Natural killer cell (primary cell): ENCODE results near the gene VPS37B. TPM values are rescaled to one million over a fixed set of nuclear protein-coding genes. Genes with fewer than 3 reads are reported as not detected.

Experiments used
- ATAC-seq, 3 donors: fragments of 150-1000 bp in 2 of 3; fragments of 200-7000 bp in 1 of 3; cut with Tn5 transposase; 1 replicate in 1 of 3; 2 replicates in 2 of 3; pipeline ENCODE4 v1.10.0; 2021; ENCODE audit warnings: mild to moderate bottlenecking in 2 of 3, moderate library complexity in 2 of 3
- DNase-seq, 2 donors: peaks; one replicate each; pipeline versions ENCODE4 v3.0.0 to v3.0.0-alpha.2; 2013 to 2021; ENCODE audit warnings: mixed read lengths in 1 of 2
- H3K27ac ChIP-seq: one replicate; pipeline ENCODE4 v1.5.1; 2013; ENCODE audit warnings: mild to moderate bottlenecking, low read length
- H3K27me3 ChIP-seq: one replicate; pipeline ENCODE4 v1.6.1; 2013; ENCODE audit warnings: low read length; ENCODE audit not compliant: control insufficient read depth, insufficient read depth
- H3K36me3 ChIP-seq: one replicate; pipeline ENCODE4 v1.6.1; 2013; ENCODE audit warnings: low read length; ENCODE audit not compliant: control insufficient read depth, insufficient read depth
- H3K4me1 ChIP-seq: one replicate; pipeline ENCODE4 v1.6.1; 2013; ENCODE audit warnings: low read length; ENCODE audit not compliant: control insufficient read depth, insufficient read depth
- H3K4me3 ChIP-seq: one replicate; pipeline ENCODE4 v1.5.1; 2013; ENCODE audit warnings: low read length
- H3K9me3 ChIP-seq: one replicate; pipeline ENCODE4 v1.6.1; 2013; ENCODE audit warnings: low read length; ENCODE audit not compliant: control insufficient read depth, insufficient read depth
- H3K27ac Mint-ChIP-seq, 2 donors: one replicate each; pipeline ENCODE4 v1.8.0; 2022; ENCODE audit warnings: mild to moderate bottlenecking in 2 of 2, mixed read lengths in 2 of 2, moderate library complexity in 1 of 2
- H3K27me3 Mint-ChIP-seq, 2 donors: one replicate each; pipeline ENCODE4 v1.8.0; 2022; ENCODE audit warnings: low read depth in 2 of 2, mixed read lengths in 2 of 2
- H3K36me3 Mint-ChIP-seq: one replicate; pipeline ENCODE4 v1.8.0; 2022; ENCODE audit warnings: mixed read lengths
- H3K4me1 Mint-ChIP-seq, 2 donors: one replicate each; pipeline ENCODE4 v1.8.0; 2022; ENCODE audit warnings: mixed read lengths in 2 of 2
- H3K4me3 Mint-ChIP-seq: one replicate; pipeline ENCODE4 v1.8.0; 2022; ENCODE audit warnings: mild to moderate bottlenecking, moderate library complexity, mixed read lengths
- H3K9me3 Mint-ChIP-seq, 2 donors: one replicate each; pipeline ENCODE4 v1.8.0; 2022; ENCODE audit warnings: mixed read lengths in 2 of 2
- CTCF ChIP-seq: fragments of 200-600 bp; IDR thresholded peaks from one replicate; pipeline ENCODE4 v1.8.0; 2022; ENCODE audit warnings: antibody characterized with exemption
- WGBS: methylation state at CpG from one replicate; pipeline ENCODE4 v1.1.7; 2013; ENCODE audit warnings: missing lambda C conversion rate; ENCODE audit not compliant: insufficient coverage; 5-methylcytosine and 5-hydroxymethylcytosine counted together
- intact Hi-C: fragments of 100-400 bp; cut with micrococcal nuclease; formaldehyde crosslinking; loops from one replicate; pipeline ENCODE4 v1.14.2; 2022
- total RNA-seq, 4 donors: library from RNA; stranded (reverse); fragments of 120-200 nt in 1 of 4; gene quantifications; one replicate each; pipeline versions ENCODE4 v1.2.3 to v1.2.4, GENCODE V29; 2013 to 2022

The VPS37B gene
- total RNA-seq, 3 donors from 2014 or later (not counting 1 experiment from before 2014, with no cell fraction given): 142 to 167 (median 165) TPM

- Mint-ChIP-seq H3K27ac (no peak overlapping the region), H3K4me3 (no peak overlapping the region), H3K36me3 (no peaks in the 10 kb centered on the region), H3K4me1 (peaks cover 0 to 4% of the 10 kb centered on the region in 2 donors), H3K9me3 (no peaks in the 10 kb centered on the region), H3K27me3 (no peaks in the 10 kb centered on the region)
- H3K27me3 ChIP-seq: no peaks in the 10 kb centered on the region
- ATAC-seq (no peak), DNase-seq (no peak)
- H3K4me3 ChIP-seq: no peak overlapping the region
- no peaks in the 10 kb centered on the region for H3K9me3 ChIP-seq
- intact Hi-C loops: no loop called here
- H3K36me3 ChIP-seq: no peaks in the 10 kb centered on the region
- no peak overlapping the region for H3K27ac ChIP-seq
- TF ChIP-seq CTCF: no peak
- 91% methylated on average over 7 of the region's 8 CpGs for WGBS
- H3K4me1 ChIP-seq: no peaks in the 10 kb centered on the region
These were observed 26.0 kb upstream of the VPS37B start for GRCh38 chr12:122921917-122922316.

- no peaks in the 10 kb centered on the region for H3K27me3 ChIP-seq
- WGBS: 88% methylated on average over 5 of the region's 5 CpGs
- H3K27ac ChIP-seq: no peak overlapping the region
- no peak overlapping the region for H3K27ac Mint-ChIP-seq
- no peaks in the 10 kb centered on the region for H3K36me3 Mint-ChIP-seq
- H3K9me3 Mint-ChIP-seq: no peaks in the 10 kb centered on the region
- no peaks in the 10 kb centered on the region for H3K4me1 Mint-ChIP-seq
- DNase-seq: no peak
- no peaks in the 10 kb centered on the region for H3K27me3 Mint-ChIP-seq
- intact Hi-C loops: no loop called here
- no peak overlapping the region for H3K4me3 Mint-ChIP-seq
- TF ChIP-seq CTCF: no peak
- H3K4me1 ChIP-seq: no peaks in the 10 kb centered on the region
- ATAC-seq: no peak
- no peaks in the 10 kb centered on the region for H3K9me3 ChIP-seq
- H3K36me3 ChIP-seq: no peaks in the 10 kb centered on the region
- H3K4me3 ChIP-seq: no peak overlapping the region
These were observed 24.8 kb upstream of the VPS37B start for GRCh38 chr12:122920687-122921086.

GRCh38 chr12:122918827-122919226 is 22.9 kb upstream of the VPS37B start:
- no peaks in the 10 kb centered on the region for H3K36me3 ChIP-seq
- no peaks in the 10 kb centered on the region for H3K27me3 ChIP-seq
- no peaks in the 10 kb centered on the region for H3K4me1 ChIP-seq
- no peaks in the 10 kb centered on the region for H3K9me3 ChIP-seq
- Mint-ChIP-seq H3K9me3 (no peaks in the 10 kb centered on the region), H3K36me3 (no peaks in the 10 kb centered on the region), H3K27ac (no peak overlapping the region), H3K4me3 (no peak overlapping the region), H3K4me1 (no peaks in the 10 kb centered on the region), H3K27me3 (no peaks in the 10 kb centered on the region)
- no peak overlapping the region for H3K27ac ChIP-seq
- DNase-seq (no peak), ATAC-seq (no peak)
- intact Hi-C loops: loop anchor here (2.0 kb wide), 1 partner anchor 16 kb away; no protein-coding TSS in a partner anchor
- H3K4me3 ChIP-seq: no peak overlapping the region
- 84% methylated on average over 2 of the region's 2 CpGs for WGBS
- no peak for TF ChIP-seq CTCF

GRCh38 chr12:122917507-122918121 is 21.7 kb upstream of the VPS37B start:
- Mint-ChIP-seq H3K4me1 (no peaks in the 10 kb centered on the region), H3K4me3 (no peak overlapping the region), H3K27ac (no peak overlapping the region), H3K27me3 (no peaks in the 10 kb centered on the region), H3K36me3 (no peaks in the 10 kb centered on the region), H3K9me3 (no peaks in the 10 kb centered on the region)
- no peaks in the 10 kb centered on the region for H3K4me1 ChIP-seq
- no peaks in the 10 kb centered on the region for H3K36me3 ChIP-seq
- no peak overlapping the region for H3K4me3 ChIP-seq
- WGBS: 71% methylated on average over 9 of the region's 9 CpGs
- no peak overlapping the region for H3K27ac ChIP-seq
- no peak for TF ChIP-seq CTCF
- H3K27me3 ChIP-seq: no peaks in the 10 kb centered on the region
- DNase-seq (no peak), ATAC-seq (no peak)
- H3K9me3 ChIP-seq: no peaks in the 10 kb centered on the region
- intact Hi-C loops: loop anchor here (2.0 kb wide), 1 partner anchor 17 kb away; no protein-coding TSS in a partner anchor
